ENCODE results near the gene ADGRB3. TPM values are rescaled to one million over a fixed set of nuclear protein-coding genes. Genes with fewer than 3 reads are reported as not detected.

ADGRB3 gene
- total and polyA plus RNA-seq, 7 donors, result 0.10 to 0.39 (median 0.21) TPM; not detected in 1

GRCh38 chr6:69059413-69059812, 424.3 kb downstream of the ADGRB3 start:
- intact Hi-C loops (cut with DNase I), result no loop called here
- WGBS, 3 donors, result 51 to 75% (median 63%) methylated on average over 1 of the region's 1 CpG
- Histone ChIP-seq H3K27me3 (ENCODE audit: insufficient read depth in 3 of 3, low read length in 2 of 3) (no peaks in the 10 kb centered on the region), H3K4me3 (no peak overlapping the region), H3K36me3 (ENCODE audit: insufficient read depth in 1 of 2, low read depth in 1 of 2) (no peaks in the 10 kb centered on the region), H3K9me3 (no peaks in the 10 kb centered on the region), H3K27ac (no peak overlapping the region), H3K4me1 (no peaks in the 10 kb centered on the region)
- TF ChIP-seq, protein P1, sequence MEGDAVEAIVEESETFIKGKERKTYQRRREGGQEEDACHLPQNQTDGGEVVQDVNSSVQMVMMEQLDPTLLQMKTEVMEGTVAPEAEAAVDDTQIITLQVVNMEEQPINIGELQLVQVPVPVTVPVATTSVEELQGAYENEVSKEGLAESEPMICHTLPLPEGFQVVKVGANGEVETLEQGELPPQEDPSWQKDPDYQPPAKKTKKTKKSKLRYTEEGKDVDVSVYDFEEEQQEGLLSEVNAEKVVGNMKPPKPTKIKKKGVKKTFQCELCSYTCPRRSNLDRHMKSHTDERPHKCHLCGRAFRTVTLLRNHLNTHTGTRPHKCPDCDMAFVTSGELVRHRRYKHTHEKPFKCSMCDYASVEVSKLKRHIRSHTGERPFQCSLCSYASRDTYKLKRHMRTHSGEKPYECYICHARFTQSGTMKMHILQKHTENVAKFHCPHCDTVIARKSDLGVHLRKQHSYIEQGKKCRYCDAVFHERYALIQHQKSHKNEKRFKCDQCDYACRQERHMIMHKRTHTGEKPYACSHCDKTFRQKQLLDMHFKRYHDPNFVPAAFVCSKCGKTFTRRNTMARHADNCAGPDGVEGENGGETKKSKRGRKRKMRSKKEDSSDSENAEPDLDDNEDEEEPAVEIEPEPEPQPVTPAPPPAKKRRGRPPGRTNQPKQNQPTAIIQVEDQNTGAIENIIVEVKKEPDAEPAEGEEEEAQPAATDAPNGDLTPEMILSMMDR (IDR thresholded peaks at IDR 0.05), result no peak
- ATAC-seq, result no peak
- no peak for DNase-seq

DNA sequence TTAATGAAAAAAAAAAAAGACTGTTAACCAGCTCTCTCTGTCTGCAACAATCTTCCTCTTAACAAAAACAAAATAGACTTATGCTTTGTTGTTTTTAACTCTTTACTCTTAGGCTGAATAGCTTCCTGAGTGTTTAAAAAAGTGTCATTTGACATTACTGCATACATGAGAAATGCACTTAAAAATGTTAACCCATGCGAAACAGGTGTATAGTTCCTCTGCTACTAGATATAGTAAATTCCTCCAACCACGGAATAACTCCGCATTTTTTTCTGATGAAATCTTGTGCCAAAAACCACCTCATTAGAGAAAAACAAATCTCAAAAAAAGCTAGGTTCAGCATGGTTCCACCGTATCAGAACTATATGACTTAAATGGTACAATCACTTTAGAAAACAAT, 426.0 kb downstream of the ADGRB3 start:
- no peak overlapping the region for H3K27ac ChIP-seq
- H3K36me3 ChIP-seq (ENCODE audit: insufficient read depth in 1 of 2, low read depth in 1 of 2), result no peaks in the 10 kb centered on the region
- DNase-seq, result no peak
- H3K4me1 ChIP-seq, result no peaks in the 10 kb centered on the region
- intact Hi-C loops (cut with DNase I), result no loop called here
- WGBS, 3 donors, result 51 to 62% (median 61%) methylated on average over 4 of the region's 4 CpGs
- H3K9me3 ChIP-seq, result no peaks in the 10 kb centered on the region
- TF ChIP-seq, protein P1 (IDR thresholded peaks at IDR 0.05), result no peak
- no peaks in the 10 kb centered on the region for H3K27me3 ChIP-seq (ENCODE audit: insufficient read depth in 3 of 3, low read length in 2 of 3)
- no peak for ATAC-seq
- H3K4me3 ChIP-seq, result no peak overlapping the region

- Histone ChIP-seq H3K36me3 (ENCODE audit: insufficient read depth in 1 of 2, low read depth in 1 of 2) (no peaks in the 10 kb centered on the region), H3K27ac (no peak overlapping the region), H3K4me1 (no peaks in the 10 kb centered on the region), H3K9me3 (no peaks in the 10 kb centered on the region), H3K4me3 (no peak overlapping the region), H3K27me3 (ENCODE audit: insufficient read depth in 3 of 3, low read length in 2 of 3) (no peaks in the 10 kb centered on the region)
- ATAC-seq, result no peak
- TF ChIP-seq, protein P1 (IDR thresholded peaks at IDR 0.05), result no peak
- intact Hi-C loops (cut with DNase I), result no loop called here
- no peak for DNase-seq
- WGBS, 3 donors, result 89 to 94% (median 93%) methylated on average over 2 of the region's 2 CpGs
These were observed 428.3 kb downstream of the ADGRB3 start for GRCh38 chr6:69063401-69063800.

GRCh38 chr6:69064226-69064625, 429.1 kb downstream of the ADGRB3 start:
- Histone ChIP-seq H3K36me3 (ENCODE audit: insufficient read depth in 1 of 2, low read depth in 1 of 2) (no peaks in the 10 kb centered on the region), H3K27ac (no peak overlapping the region), H3K4me1 (no peaks in the 10 kb centered on the region), H3K4me3 (no peak overlapping the region), H3K27me3 (ENCODE audit: insufficient read depth in 3 of 3, low read length in 2 of 3) (no peaks in the 10 kb centered on the region), H3K9me3 (no peaks in the 10 kb centered on the region)
- intact Hi-C loops (cut with DNase I), result no loop called here
- WGBS, 3 donors, result 79 to 80% (median 79%) methylated on average over 1 of the region's 1 CpG
- DNase-seq, result no peak
- TF ChIP-seq, protein P1 (IDR thresholded peaks at IDR 0.05), result no peak
- no peak for ATAC-seq

GRCh38 chr6:69069881-69070280, 434.8 kb downstream of the ADGRB3 start:
- Histone ChIP-seq H3K27ac (no peak overlapping the region), H3K27me3 (ENCODE audit: insufficient read depth in 3 of 3, low read length in 2 of 3) (no peaks in the 10 kb centered on the region), H3K4me3 (no peak overlapping the region), H3K36me3 (ENCODE audit: insufficient read depth in 1 of 2, low read depth in 1 of 2) (no peaks in the 10 kb centered on the region), H3K4me1 (no peaks in the 10 kb centered on the region), H3K9me3 (no peaks in the 10 kb centered on the region)
- intact Hi-C loops (cut with DNase I), result no loop called here
- 32 to 59% (median 35%) methylated on average over 1 of the region's 1 CpG for WGBS, 3 donors
- ATAC-seq (no peak), DNase-seq (no peak)
- TF ChIP-seq, protein P1 (IDR thresholded peaks at IDR 0.05), result no peak

All from psoas muscle (tissue), 8 donors.